H1 (cell line): Measurements from ENCODE around the gene PTX4. TPM values are rescaled to one million over a fixed set of nuclear protein-coding genes. Genes with fewer than 3 reads are reported as not detected.

Experiments
- CBX8 ChIP-seq: fragments of 300-800, 300-1000 bp; sonication (generic); IDR thresholded peaks from 2 replicates; pipeline ENCODE4 v1.7.1; 2016; ENCODE audit warnings: low read depth, low read length, borderline replicate concordance
- CHD2 ChIP-seq: IDR thresholded peaks from 2 replicates; pipeline ENCODE4 v1.6.1; 2012; ENCODE audit warnings: low read length, improper control_type of control experiment
- CTBP2 ChIP-seq: IDR thresholded peaks from 2 replicates; pipeline ENCODE4 v1.7.0; 2011; ENCODE audit warnings: borderline replicate concordance, mild to moderate bottlenecking, moderate library complexity, mixed read lengths, low read length; ENCODE audit not compliant: insufficient read depth, insufficient read length
- E2F6 ChIP-seq: IDR thresholded peaks from 2 replicates; pipeline ENCODE4 v1.6.1; 2012; ENCODE audit warnings: inconsistent platforms
- EGR1 ChIP-seq: IDR thresholded peaks from 2 replicates; pipeline ENCODE4 v1.6.1; 2011; ENCODE audit warnings: low read depth, low read length, borderline replicate concordance
- JUN ChIP-seq: IDR thresholded peaks from 2 replicates; pipeline ENCODE4 v1.6.1; 2011; ENCODE audit warnings: low read depth, mild to moderate bottlenecking, improper control_type of control experiment, low read length
- JUND ChIP-seq: IDR thresholded peaks from 2 replicates; pipeline ENCODE4 v1.6.1; 2011; ENCODE audit warnings: mild to moderate bottlenecking, improper control_type of control experiment, low read length
- KDM5A ChIP-seq: fragments of 200-600 bp; IDR thresholded peaks from 2 replicates; pipeline ENCODE4 v1.7.1; 2012; ENCODE audit warnings: mild to moderate bottlenecking, low read length, inconsistent platforms, mixed read lengths
- MAFK ChIP-seq: IDR thresholded peaks from 2 replicates; pipeline ENCODE4 v1.6.1; 2012; ENCODE audit warnings: low read depth, mild to moderate bottlenecking, improper control_type of control experiment, low read length
- MAX ChIP-seq: IDR thresholded peaks from 2 replicates; pipeline ENCODE4 v1.6.1; 2012; ENCODE audit warnings: inconsistent platforms
- NANOG ChIP-seq: IDR thresholded peaks from 2 replicates; pipeline ENCODE4 v1.6.1; 2011; ENCODE audit warnings: low read length, low read depth, mild to moderate bottlenecking, inconsistent platforms; ENCODE audit not compliant: insufficient read depth, poor library complexity, severe bottlenecking
- NRF1 ChIP-seq: IDR thresholded peaks from 2 replicates; pipeline ENCODE4 v1.6.1; 2011; ENCODE audit warnings: mild to moderate bottlenecking, low read depth, low read length, improper control_type of control experiment
- RBBP5 ChIP-seq: IDR thresholded peaks from 2 replicates; pipeline ENCODE4 v1.7.1; 2012; ENCODE audit warnings: low read depth, mild to moderate bottlenecking, inconsistent platforms, low read length, moderate library complexity, borderline replicate concordance
- RFX5 ChIP-seq: IDR thresholded peaks from 2 replicates; pipeline ENCODE4 v1.6.1; 2011; ENCODE audit warnings: low read depth, low read length, improper control_type of control experiment, borderline replicate concordance
- RXRA ChIP-seq: IDR thresholded peaks from 2 replicates; pipeline ENCODE4 v1.6.1; 2011; ENCODE audit warnings: low read depth, mild to moderate bottlenecking, low read length, moderate library complexity; ENCODE audit not compliant: insufficient read depth
- SIX5 ChIP-seq: IDR thresholded peaks from 2 replicates; pipeline ENCODE4 v1.6.1; 2011; ENCODE audit warnings: mild to moderate bottlenecking, low read depth, low read length
- SP1 ChIP-seq: IDR thresholded peaks from 2 replicates; pipeline ENCODE4 v1.6.1; 2011; ENCODE audit warnings: low read depth, low read length
- TAF1 ChIP-seq: IDR thresholded peaks from 2 replicates; pipeline ENCODE4 v1.6.1; 2011; ENCODE audit warnings: mild to moderate bottlenecking, low read depth, low read length
- USF2 ChIP-seq: IDR thresholded peaks from 2 replicates; pipeline ENCODE4 v1.6.1; 2011; ENCODE audit warnings: low read length, improper control_type of control experiment
- YY1 ChIP-seq: IDR thresholded peaks from 2 replicates; pipeline ENCODE4 v1.6.1; 2011; ENCODE audit warnings: low read depth, mild to moderate bottlenecking, low read length
- polyA plus RNA-seq, 7 experiments: library from polyadenylated mRNA; depleted of rRNA in 3 of 7; stranded (reverse) in 5 of 7; unstranded in 2 of 7; fragments of >200 nt in 5 of 7; fragments of 200-250 nt in 2 of 7; gene quantifications; 1 replicate in 5 of 7; 2 replicates in 1 of 7; 4 replicates in 1 of 7; pipeline versions ENCODE4 v1.2.1 to v1.2.3, GENCODE V29; 2011 to 2013; ENCODE audit warnings: missing spikeins in 2 of 7, mixed read lengths in 2 of 7
- total RNA-seq: library from RNA; stranded (reverse); fragmentation: NEBNext Ultra II Directional; extraction: Animal tissue kit (Norgen Biotek cat#: 25700); gene quantifications from 2 replicates; pipeline ENCODE4 v1.2.1, GENCODE V29; 2021

Gene PTX4
- total and polyA plus RNA-seq, 2 of the 8 experiments (the other 6 are each of a cell fraction or from before 2014, with no cell fraction given): not detected

- TF ChIP-seq RFX5 (no peak), MAX (peak; percentile 74), JUND (no peak), CTBP2 (no peak), E2F6 (peak; percentile 91), RXRA (no peak), TAF1 (no peak), RBBP5 (no peak), YY1 (no peak), CBX8 (no peak), JUN (no peak), SIX5 (no peak), EGR1 (no peak), MAFK (no peak), USF2 (no peak), NANOG (no peak), KDM5A (no peak), CHD2 (no peak), SP1 (no peak), NRF1 (no peak)
- TF ChIP-seq, all 59 proteins: peak for 6
Measured at GRCh38 chr16:1511662-1512569, 23.2 kb upstream of the PTX4 start (continued).
